Measurements from ENCODE around the gene RPL28. TPM values are rescaled to one million over a fixed set of nuclear protein-coding genes. Genes with fewer than 3 reads are reported as not detected.

Gene RPL28
- 301 and 1,049 TPM in 2 replicates for total RNA-seq

DNA sequence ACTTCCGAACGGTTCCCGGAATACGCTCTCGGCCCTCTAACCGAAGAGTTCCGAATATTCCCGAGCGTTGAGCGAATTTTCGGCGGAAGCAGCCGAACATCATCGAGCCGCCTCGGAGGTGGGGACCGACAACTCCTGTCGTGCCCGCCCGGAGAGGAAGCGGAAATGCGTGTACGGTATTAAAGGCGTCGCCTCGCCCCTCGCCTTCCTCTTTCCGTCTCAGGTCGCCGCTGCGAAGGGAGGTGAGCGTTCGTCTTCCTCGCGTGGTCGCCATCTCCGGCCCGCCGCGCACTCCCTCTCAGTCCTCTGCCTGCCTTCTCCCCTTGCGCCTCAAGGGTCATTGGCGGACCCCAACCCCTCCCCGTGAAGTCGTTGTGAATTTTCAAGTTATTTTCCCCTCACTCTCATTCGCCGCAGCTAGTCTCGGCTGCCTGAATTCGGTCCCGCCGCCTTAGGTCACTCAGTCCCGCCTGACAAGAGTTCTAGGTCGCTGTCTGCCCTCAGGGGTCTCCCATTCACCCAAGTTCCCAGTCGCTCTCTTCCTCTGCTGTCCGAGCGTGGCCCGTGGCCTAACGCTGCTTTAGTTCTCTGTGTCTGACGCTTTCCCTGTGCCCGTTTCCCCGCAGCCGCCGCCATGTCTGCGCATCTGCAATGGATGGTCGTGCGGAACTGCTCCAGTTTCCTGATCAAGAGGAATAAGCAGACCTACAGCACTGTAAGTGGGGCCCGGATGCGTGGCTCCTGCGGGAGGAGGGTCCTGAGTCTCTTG is at the start of gene RPL28:
RPL28 (plus strand) TSS at position 209 of the 769 bp plus-strand sequence; CDS start at position 635, 426 bp downstream.

GRCh38 chr19:55339105-55339888 is 46.4 kb upstream of the RPL28 start, which contains the start of gene KMT5C:
KMT5C (plus strand) TSS chr19:55339876; CDS start chr19:55341937, 2,061 bp downstream.

GRCh38 chr19:55354698-55355212 is 31.0 kb upstream of the RPL28 start, which contains the start of gene COX6B2:
COX6B2 (minus strand) TSS chr19:55354719; CDS start chr19:55354521, 198 bp downstream.

DNA sequence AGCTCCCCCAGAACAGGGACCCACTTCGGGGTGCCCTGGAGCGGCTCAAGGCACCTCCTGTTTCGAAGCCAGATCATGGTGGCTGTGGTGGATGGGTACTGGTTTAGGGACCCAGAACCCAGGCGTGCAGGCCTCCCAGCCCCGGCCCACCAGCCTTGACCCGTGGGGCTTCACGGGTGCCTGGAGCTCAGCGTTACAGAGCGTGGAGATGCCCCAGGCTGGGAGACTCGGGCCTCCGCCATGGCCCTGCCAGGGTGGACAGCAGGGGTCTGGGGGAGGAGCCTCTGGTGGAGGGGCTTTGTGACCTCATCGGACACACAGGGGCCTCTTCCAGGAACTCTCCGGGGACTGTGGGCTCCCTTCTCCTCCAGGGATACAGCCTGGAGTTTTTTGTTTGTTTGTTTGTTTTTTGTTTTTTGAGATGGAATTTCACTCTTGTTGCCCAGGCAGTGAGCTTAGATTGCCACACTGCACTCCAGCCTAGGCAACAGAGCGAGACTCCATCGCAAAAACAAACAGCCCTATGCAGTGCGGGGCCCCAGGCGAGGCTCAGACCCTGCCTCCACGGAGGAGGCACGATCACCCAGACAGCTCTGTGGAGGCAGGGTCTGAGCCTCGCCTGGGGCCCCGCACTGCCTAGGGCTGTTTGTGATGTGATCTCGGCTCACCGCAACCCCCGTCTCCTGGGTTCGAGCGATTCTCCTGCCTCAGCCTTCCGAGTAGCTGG is 22.6 kb upstream of the RPL28 start, which contains the start of gene GARIN5B:
GARIN5B (minus strand) TSS at position 271 of the 727 bp plus-strand sequence; CDS start at position 77, 194 bp downstream.

DNA sequence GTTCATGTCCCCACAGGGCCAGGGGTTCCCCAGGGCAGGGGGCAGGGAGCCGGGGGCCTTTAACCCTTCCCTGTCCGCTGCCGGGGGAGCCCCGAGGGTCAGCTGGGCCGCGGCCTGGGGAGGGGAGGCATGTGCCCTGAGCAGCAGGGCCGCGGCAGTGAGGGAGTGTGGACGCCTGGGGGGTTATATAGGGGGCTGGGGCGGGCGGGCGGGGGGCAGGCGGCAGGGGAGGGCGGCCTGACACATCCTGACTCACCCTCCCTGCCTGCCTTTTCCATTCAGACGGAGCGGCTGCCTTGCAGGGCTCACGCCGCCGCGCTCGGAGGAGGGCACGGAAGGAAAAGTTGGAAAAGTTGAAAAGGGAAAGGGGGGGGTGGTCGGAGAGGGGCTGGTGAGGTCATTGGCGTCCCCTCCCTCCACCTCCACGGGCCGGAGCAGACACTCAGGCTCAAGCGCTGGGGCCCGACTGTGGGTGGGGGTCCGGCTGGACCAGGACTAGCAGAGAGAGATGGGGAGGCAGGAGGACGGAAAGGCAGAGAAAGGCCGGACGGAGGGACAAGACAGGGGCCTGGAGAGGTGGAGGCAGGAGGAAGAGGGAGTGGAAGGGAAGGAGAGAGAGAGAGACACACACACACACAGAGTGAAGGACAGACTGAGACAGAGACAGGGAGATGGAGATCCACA is 15.3 kb upstream of the RPL28 start, which contains the start of gene IL11:
IL11 (minus strand) TSS at position 159 of the 684 bp plus-strand sequence; CDS start at position 6, 153 bp downstream.

DNA sequence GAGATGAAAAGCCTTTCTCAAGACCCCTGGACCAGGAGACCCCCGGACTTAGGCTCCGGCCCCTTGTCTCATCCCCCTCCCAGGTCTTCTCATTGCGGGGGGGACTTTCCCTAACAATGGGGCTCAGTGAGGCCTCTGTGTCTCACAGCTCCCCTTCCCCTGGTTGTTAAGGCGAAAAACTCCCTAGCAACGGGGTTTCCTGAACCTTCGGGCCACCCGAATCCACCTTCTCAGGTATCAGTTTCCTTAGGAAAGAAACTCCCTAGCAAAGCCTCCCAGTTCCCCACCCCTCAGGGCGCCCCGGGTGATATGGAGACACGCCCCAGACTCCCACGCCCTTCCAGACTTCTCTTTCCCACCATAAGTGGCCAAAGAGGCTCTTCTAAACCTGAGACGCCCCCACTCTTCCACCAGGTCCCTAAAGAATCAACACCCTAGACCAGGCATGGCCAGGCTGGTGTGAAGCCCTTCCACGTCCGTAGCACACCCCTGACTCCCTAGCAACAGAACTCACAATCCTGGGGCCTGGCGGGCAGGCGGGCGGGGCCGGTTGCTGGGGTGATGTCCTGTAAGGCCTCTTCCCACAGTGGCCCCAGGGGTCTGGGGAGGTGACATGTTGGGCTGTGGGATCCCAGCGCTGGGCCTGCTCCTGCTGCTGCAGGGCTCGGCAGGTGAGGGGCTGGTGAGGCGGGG is 9.3 kb upstream of the RPL28 start, which contains the start of gene TMEM190:
TMEM190 (plus strand) TSS at position 586 of the 693 bp plus-strand sequence; CDS start at position 614, 28 bp downstream.

DNA sequence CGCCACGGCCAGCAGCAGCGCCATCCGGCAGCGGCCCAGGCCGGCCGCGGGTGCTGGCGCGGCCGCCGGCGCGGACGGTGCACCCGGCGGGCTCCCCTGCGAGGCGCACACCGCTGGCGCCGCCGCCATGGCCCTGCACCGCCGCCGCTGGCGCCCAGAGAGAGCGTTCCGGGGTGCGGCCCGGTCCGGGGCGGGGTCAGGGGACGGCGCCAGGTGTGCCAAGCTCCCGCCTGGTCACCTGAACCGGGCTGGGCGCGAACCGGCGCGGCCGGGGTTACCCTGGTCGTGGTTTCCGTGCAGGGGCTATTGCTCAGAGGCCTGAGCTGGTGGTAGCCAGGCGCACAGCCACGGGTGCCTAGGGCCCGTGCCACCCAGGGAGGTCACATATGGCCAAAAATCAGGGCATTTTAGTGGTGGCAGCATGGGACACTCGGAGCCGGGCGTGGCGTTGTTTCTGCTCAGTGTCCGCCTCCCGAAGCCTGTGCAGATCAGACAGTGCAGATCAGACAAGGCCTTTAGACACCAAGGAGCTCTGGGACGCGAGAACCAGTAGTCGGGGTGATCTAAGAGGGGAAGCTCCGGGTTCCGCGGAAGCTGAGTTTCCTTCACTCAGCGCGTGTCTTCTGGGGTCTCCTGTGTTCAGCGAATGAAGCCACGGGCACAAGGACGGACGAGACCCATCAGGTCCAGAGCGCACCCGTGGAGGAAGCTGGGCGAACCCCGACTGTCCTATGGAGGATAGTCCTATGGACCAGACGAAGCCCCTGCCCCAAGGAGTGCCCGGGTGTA is 1.4 kb upstream of the RPL28 start, which contains the start of gene TMEM238:
TMEM238 (minus strand) TSS at position 162 of the 789 bp plus-strand sequence; CDS start at position 129, 33 bp downstream.

DNA sequence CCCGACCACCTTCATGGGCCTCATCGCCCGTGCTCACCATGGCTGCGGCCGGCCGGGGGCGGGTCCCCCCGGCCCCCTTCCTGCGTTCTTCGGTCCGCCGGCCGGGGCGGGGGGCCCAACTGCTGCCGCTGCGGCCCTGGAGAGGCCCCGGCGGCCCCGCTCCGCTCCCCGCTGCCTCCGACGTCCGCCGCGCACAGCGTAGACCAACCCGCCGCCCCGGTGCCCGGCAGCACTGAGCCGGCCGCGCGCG is 21.7 kb downstream of the RPL28 start, which contains the start of gene UBE2S:
UBE2S (minus strand) TSS at position 239 of the 250 bp plus-strand sequence; CDS start at position 40, 199 bp downstream.

DNA sequence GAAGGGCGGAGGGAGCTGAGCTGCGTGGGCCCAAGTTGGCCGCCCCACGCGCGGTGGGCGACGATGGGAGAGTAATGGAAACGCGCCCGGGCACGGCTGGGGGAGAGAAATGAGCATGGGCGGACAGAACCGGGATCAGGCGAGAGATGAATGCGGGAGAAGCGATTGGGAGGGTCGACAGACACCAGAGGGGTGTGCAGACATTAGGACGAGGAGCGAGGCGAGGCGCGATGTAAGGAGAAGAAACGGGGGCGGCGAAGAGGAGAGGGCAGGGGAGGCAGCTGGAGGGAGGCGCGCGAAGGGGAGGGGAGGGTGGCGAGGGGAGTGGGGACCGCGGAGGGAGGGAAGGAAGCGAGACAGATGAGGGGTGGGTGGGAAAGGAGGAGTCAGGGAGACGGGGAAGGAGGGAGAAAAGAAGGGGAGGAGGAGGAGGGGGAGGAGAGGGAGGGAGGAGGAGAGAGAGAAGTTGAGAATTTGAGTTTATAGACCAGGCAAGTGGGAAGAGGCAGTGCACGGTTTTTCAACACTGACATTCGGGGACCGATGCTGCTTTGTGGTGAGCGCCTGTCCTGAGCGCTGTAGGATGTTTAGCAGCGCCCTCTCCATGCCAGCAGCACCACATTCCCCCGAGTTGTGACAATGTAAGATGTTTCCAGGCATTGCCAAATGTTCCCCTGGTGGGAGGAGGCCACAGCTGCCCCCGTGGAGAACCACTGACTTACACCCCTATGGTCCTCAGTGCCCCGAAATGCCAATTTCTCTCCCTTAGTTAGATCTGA is 57.5 kb downstream of the RPL28 start, which contains the start of gene SHISA7:
SHISA7 (minus strand) TSS at position 256 of the 779 bp plus-strand sequence. CDS start 437 bp downstream, outside the sequence.

Other genes starting within 250 kb of the RPL28 start
- gene TNNT1, start 236.7 kb upstream of the RPL28 start, total RNA-seq: 0.57 and 2.8 TPM in 2 replicates
- not detected in 2 replicates for gene TNNI3, start 228.2 kb upstream of the RPL28 start, total RNA-seq
- 0.66 TPM in 1 of 2 replicates, not detected in the other for gene DNAAF3, start 219.3 kb upstream of the RPL28 start, total RNA-seq
- gene SYT5, start 205.6 kb upstream of the RPL28 start, total RNA-seq: under 0.01 TPM in 1 of 2 replicates, not detected in the other
- gene PTPRH, start 176.4 kb upstream of the RPL28 start, total RNA-seq: 4.9 and 46.0 TPM in 2 replicates
- gene TMEM86B, start 157.2 kb upstream of the RPL28 start, total RNA-seq: 1.9 and 2.6 TPM in 2 replicates
- 58.9 and 69.9 TPM in 2 replicates for gene PPP6R1, start 126.9 kb upstream of the RPL28 start, total RNA-seq
- gene HSPBP1, start 105.8 kb upstream of the RPL28 start, total RNA-seq: 41.1 and 41.9 TPM in 2 replicates
- gene BRSK1, start 101.9 kb upstream of the RPL28 start, total RNA-seq: 1.7 and 3.5 TPM in 2 replicates
- gene TMEM150B, start 60.6 kb upstream of the RPL28 start, total RNA-seq: not detected in 2 replicates
- 7.9 and 9.6 TPM in 2 replicates for gene KMT5C, start 46.1 kb upstream of the RPL28 start, total RNA-seq
- 0.14 and 0.22 TPM in 2 replicates for gene COX6B2, start 31.2 kb upstream of the RPL28 start, total RNA-seq
- not detected in 2 replicates for gene GARIN5B, start 22.7 kb upstream of the RPL28 start, total RNA-seq
- gene IL11, start 15.5 kb upstream of the RPL28 start, total RNA-seq: 15.1 and 82.0 TPM in 2 replicates
- gene TMEM190, start 9.1 kb upstream of the RPL28 start, total RNA-seq: not detected in 2 replicates
- gene TMEM238, start 1.6 kb upstream of the RPL28 start, total RNA-seq: 1.4 TPM in 1 of 2 replicates, not detected in the other
- gene UBE2S, start 21.9 kb downstream of the RPL28 start, total RNA-seq: 40.5 and 198 TPM in 2 replicates
- gene SHISA7, start 57.4 kb downstream of the RPL28 start, total RNA-seq: not detected in 2 replicates
- gene ISOC2, start 75.7 kb downstream of the RPL28 start, total RNA-seq: 50.8 and 116 TPM in 2 replicates
- gene C19orf85, start 78.8 kb downstream of the RPL28 start, total RNA-seq: not detected in 2 replicates
- gene ZNF628, start 90.7 kb downstream of the RPL28 start, total RNA-seq: 3.3 and 3.9 TPM in 2 replicates
- gene NAT14, start 99.3 kb downstream of the RPL28 start, total RNA-seq: 17.5 and 19.3 TPM in 2 replicates
- gene SSC5D, start 102.5 kb downstream of the RPL28 start, total RNA-seq: 3.1 and 24.2 TPM in 2 replicates
- gene SBK2, start 151.2 kb downstream of the RPL28 start, total RNA-seq: not detected in 2 replicates
- not detected in 2 replicates for gene SBK3, start 159.6 kb downstream of the RPL28 start, total RNA-seq
- gene ZNF579, start 194.9 kb downstream of the RPL28 start, total RNA-seq: 6.7 and 9.0 TPM in 2 replicates
- gene FIZ1, start 213.6 kb downstream of the RPL28 start, total RNA-seq: 4.2 and 5.6 TPM in 2 replicates
- 9.6 and 13.3 TPM in 2 replicates for gene ZNF524, start 214.4 kb downstream of the RPL28 start, total RNA-seq
- gene ZNF865, start 219.7 kb downstream of the RPL28 start, total RNA-seq: 2.4 and 2.6 TPM in 2 replicates
- gene ZNF784, start 238.6 kb downstream of the RPL28 start, total RNA-seq: 4.9 and 7.0 TPM in 2 replicates

Measured in placental pericyte (primary cell).